Measurements from ENCODE around the gene DNAJB11. TPM values are rescaled to one million over a fixed set of nuclear protein-coding genes. Genes with fewer than 3 reads are reported as not detected.

DNAJB11 gene
- total and polyA plus RNA-seq, 2 experiments from 2014 or later = 72.6 to 85.6 TPM

- ATAC-seq (no peak), DNase-seq (ENCODE audit: low spot score) (no peak)
- Histone ChIP-seq H3K27me3 (ENCODE audit: insufficient read depth) (no peaks in the 10 kb centered on the region), H3K36me3 (ENCODE audit: insufficient read depth) (peaks cover 7% of the 10 kb centered on the region), H4K20me1 (replicated peaks; ENCODE audit: insufficient read depth) (no peaks in the 10 kb centered on the region), H3K4me2 (no peak overlapping the region), H3K9me2 (ENCODE audit: insufficient read depth) (no peaks in the 10 kb centered on the region), H3K27ac (ENCODE audit: low read depth) (no peak overlapping the region), H2AFZ (no peak overlapping the region), H3K4me1 (ENCODE audit: insufficient read depth) (no peaks in the 10 kb centered on the region), H3F3A (replicated peaks; ENCODE audit: low read depth) (no peaks in the 10 kb centered on the region), H3K79me2 (replicated peaks; ENCODE audit: insufficient read depth) (no peaks in the 10 kb centered on the region), H3K4me3 (no peak overlapping the region)
- no peaks in the 10 kb centered on the region for H3K27me3 Mint-ChIP-seq (ENCODE audit: insufficient read depth, low read depth, poor library complexity)
- no peak overlapping the region for H3K4me3 Mint-ChIP-seq
- peaks cover 17% of the 10 kb centered on the region for H3K36me3 Mint-ChIP-seq (ENCODE audit: low read depth)
- H3K27ac Mint-ChIP-seq = no peak overlapping the region
- no peak for TF ChIP-seq CREB1 (CRISPR knock-in tag; IDR thresholded peaks at IDR 0.05; ENCODE audit: low read depth)
- TF ChIP-seq CTCF (conservative IDR thresholded peaks at IDR 0.05; ENCODE audit: low read depth in 2 of 2) = no peak
- TF ChIP-seq EZH2 (IDR thresholded peaks at IDR 0.05; ENCODE audit: low read depth, unreplicated experiment) = no peak
- TF ChIP-seq STAT1 (IDR thresholded peaks at IDR 0.05; ENCODE audit: unreplicated experiment) = no peak
- TF ChIP-seq NANOG (IDR thresholded peaks at IDR 0.05; ENCODE audit: borderline replicate concordance) = no peak
- no peak for TF ChIP-seq REST (IDR thresholded peaks at IDR 0.05; ENCODE audit: unreplicated experiment)
- TF ChIP-seq, protein P1, sequence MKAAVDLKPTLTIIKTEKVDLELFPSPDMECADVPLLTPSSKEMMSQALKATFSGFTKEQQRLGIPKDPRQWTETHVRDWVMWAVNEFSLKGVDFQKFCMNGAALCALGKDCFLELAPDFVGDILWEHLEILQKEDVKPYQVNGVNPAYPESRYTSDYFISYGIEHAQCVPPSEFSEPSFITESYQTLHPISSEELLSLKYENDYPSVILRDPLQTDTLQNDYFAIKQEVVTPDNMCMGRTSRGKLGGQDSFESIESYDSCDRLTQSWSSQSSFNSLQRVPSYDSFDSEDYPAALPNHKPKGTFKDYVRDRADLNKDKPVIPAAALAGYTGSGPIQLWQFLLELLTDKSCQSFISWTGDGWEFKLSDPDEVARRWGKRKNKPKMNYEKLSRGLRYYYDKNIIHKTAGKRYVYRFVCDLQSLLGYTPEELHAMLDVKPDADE (IDR thresholded peaks at IDR 0.05) = no peak
- no peak for TF ChIP-seq JUNB (IDR thresholded peaks at IDR 0.05; ENCODE audit: unreplicated experiment)
- TF ChIP-seq POLR2AphosphoS5 (IDR thresholded peaks at IDR 0.05; ENCODE audit: low read depth) = no peak
- no peak for TF ChIP-seq ZNF462 (CRISPR knock-in tag; IDR thresholded peaks at IDR 0.05)
- TF ChIP-seq ZNF331 (CRISPR knock-in tag; IDR thresholded peaks at IDR 0.05; ENCODE audit: low read depth) = no peak
- no peak for TF ChIP-seq EZH2phosphoT487 (IDR thresholded peaks at IDR 0.05; ENCODE audit: unreplicated experiment)
- TF ChIP-seq ZNF114 (CRISPR knock-in tag; IDR thresholded peaks at IDR 0.05) = no peak
- H3K9me3 Mint-ChIP-seq = no peaks in the 10 kb centered on the region
- H3K4me1 Mint-ChIP-seq = no peaks in the 10 kb centered on the region
Measured at GRCh38 chr3:186588632-186589031, 18.1 kb downstream of the DNAJB11 start.
